Stimulated activated CD8-positive, alpha-beta memory T cell treated with anti-CD3 and anti-CD28 coated beads, Interleukin-2, amount 100 ng/mL, for 1 hour (primary cell): Measurements from ENCODE around the gene RAB1A.
A peak's percentile ranks its signal among the peaks of the same experiment; 100 is the strongest.
"Not testable (repeated sequence)": the region's sequence is repeated elsewhere in the genome, so short reads cannot be mapped to it uniquely, and the experiment has no call there.

ENCODE experiments used
- DNase-seq, 2 donors: peaks; one replicate each; pipeline ENCODE4 v3.0.0-alpha.2; 2020; ENCODE audit warnings: low read depth in 2 of 2

Gene RAB1A

DNA sequence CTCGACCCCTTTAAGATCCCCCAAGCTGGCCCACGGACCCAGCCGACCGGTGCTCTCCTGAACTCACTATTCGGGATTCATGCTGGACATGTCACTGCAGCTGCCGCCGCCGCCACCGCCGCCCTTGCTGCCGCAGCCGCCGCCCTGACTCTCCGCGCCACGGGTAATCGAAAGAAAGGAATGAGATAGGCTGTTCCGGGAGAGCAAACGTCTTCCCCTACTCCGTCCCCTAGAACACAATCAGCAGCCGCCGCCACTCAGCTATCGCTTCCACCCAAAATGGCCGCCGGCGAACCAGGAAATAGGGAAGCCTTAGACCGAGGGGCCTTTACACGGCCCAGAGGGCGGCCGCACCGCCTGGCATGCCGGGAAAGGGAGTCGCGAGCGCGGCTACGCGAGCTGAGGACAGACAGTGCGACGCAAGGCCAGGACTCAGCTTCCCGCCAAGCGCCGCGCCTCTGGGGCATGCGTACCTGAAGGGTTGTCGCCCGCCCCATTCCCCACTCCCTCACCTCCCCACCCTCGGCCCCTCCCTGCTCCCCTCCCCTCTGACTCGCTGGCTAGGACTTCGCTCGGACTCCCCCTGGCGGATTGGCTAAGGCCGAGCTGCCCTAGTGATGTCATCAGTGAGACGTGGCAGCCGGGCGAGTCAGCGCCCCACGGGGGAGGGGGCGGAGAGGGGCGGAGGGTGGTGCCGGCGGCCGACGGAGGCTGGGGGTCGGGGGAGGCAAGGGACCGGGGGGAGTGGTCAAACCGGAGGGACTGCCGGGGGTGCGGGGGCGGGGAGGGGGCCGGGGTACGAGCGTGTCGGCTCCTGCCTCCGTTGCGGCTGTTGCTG, at the start of gene RAB1A:
Gene RAB1A (minus strand): TSS at position 281 of the 838 bp plus-strand sequence. CDS start 191 bp downstream, at position 90.
- DNase-seq, result peak; percentile 97 to 99

- DNase-seq, result no peak
Measured at GRCh38 chr2:65177751-65178442, 48.0 kb upstream of the RAB1A start.

DNA sequence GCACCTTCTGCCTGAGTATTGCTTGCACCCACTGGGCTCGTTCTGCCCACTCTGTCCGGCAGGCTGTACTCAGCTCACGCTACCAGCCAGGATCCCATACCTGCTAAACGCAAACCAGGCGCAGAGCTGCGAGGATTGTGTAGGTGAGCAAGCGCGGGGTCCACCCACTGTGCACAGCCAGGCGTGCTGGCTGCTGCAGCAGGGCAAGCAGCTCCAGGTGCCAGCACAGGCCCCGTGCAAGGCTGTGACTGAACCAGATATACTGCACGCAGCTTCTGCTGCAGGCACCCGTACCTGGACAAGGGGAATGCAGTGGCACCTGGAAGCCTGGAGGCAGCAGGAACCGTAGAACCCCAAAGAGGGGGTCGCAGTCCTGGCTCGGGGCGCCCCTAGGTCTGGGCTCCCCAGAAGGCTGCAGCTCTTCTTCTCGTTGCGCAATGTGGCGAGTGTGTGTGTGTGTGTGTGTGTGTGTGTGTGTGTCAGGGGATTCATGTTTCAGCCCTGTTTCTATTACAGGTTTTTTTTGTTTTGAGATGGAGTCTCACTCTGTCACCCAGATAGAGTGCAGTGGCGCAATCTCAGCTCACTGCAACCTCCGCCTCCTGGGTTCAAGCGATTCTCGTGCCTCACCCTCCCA, 46.1 kb upstream of the RAB1A start:
- no peak for DNase-seq

- DNase-seq, result not testable (repeated sequence)
Measured at GRCh38 chr2:65174031-65174430, 44.1 kb upstream of the RAB1A start.

- no peak for DNase-seq
Measured at GRCh38 chr2:65172994-65173790, 43.3 kb upstream of the RAB1A start.

GRCh38 chr2:65170611-65171477, 40.9 kb upstream of the RAB1A start:
- DNase-seq, result not testable (repeated sequence)

GRCh38 chr2:65169760-65170136, 39.8 kb upstream of the RAB1A start:
- no peak for DNase-seq

DNA sequence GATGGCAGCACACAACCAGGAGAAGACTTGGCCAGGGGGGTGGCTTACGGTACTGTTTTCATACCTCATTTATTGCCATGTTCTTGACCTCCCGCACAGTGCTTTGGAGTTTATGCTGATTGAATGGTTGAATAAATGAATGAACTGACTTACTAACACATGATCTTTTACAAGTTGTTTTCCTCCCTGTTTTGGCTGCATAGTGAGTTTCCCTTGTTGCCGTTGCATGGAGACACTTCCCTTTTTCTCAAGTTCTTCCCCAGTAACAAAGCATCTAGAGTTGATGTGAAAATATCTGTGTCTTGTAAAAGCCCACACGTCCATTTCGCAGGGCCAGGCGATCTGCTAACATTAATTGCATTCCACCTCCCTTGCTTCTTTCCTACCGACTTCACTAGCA, 35.7 kb upstream of the RAB1A start:
- no peak for DNase-seq

DNA sequence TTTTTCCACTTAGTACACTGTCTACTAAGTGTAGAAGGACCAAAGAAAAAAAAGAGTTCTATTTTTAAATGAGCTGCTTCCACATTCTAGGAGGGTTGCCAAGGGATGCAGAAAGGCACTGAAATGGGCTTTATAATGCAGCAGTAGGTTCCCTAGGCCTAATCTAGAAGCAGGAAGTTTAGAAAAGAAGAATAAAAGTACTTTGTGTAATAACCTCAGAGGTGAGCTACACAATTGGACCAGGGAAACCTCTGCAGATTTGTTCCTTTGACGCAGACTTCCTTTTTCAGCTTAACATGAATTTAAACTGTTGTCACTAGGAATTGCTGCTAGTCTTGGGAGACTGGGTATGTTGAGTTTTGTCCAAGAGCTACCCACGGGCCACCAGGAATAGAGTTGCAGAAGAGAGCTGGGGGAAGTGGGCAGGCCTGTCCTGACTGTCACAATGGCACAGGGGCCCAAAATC, 34.6 kb upstream of the RAB1A start:
- DNase-seq, result no peak

GRCh38 chr2:65161551-65162100, 31.7 kb upstream of the RAB1A start:
- DNase-seq, result no peak

DNA sequence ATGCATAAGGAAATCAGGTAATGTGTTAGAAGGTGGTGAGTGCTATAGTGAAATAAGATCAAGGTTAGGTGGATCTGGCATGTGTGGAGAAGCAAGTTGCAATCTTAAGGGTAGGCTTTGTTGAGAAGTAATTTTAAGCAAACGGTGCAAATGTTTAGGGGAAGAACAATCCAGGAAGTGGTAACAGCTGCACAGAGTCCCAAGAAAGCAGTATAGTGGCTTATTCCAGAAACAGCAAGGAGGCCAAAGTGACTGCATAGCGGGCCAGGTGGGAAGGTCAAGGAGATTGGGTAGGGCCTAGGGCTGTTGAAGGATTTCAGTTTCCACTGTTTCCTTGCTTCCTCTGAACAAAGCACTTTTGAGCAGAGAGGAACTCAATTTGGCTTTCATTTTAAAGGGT, 30.0 kb upstream of the RAB1A start:
- DNase-seq, result no peak

GRCh38 chr2:65159261-65159660, 29.4 kb upstream of the RAB1A start:
- DNase-seq, result no peak

- DNase-seq, result no peak
Measured at GRCh38 chr2:65158557-65158956, 28.7 kb upstream of the RAB1A start.

DNA sequence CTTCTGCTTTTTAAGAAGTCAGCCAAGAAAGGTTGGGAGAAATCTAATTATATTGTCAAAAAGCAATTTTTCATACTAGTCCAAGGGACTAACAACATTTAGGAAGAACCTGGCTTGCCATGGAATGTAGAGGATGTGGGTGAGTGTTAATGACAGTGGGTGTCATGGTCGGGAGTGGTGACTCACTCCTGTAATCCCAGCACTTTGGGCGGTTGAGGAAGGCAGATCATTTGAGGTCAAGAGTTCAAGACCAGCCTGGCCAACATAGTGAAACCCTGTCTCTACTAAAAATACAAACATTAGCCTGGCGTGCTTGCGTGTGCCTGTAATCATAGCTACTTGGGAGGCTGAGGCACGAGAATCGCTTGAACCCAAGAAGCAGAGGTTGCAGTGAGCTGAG, 27.9 kb upstream of the RAB1A start:
- not testable (repeated sequence) for DNase-seq

- no peak for DNase-seq
Measured at GRCh38 chr2:65156041-65156440, 26.1 kb upstream of the RAB1A start.

DNA sequence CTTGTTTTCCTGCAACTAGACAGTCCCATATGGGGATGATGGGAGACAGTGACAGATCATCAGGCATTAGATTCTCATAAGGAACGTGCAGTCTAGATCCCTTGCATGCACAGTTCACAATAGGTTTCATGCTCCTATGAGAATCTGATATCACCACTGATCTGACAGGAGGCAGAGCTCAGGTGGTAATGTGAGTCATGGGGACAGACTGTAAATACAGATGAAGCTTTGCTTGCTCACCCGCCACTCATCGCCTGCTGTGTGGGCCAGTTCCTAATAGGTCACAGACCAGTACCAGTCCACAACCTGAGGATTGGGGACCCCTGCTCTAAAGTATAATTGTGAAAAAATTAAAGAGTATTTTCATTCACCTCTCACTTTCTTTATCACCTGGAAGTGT, 23.6 kb upstream of the RAB1A start:
- DNase-seq, result no peak

DNA sequence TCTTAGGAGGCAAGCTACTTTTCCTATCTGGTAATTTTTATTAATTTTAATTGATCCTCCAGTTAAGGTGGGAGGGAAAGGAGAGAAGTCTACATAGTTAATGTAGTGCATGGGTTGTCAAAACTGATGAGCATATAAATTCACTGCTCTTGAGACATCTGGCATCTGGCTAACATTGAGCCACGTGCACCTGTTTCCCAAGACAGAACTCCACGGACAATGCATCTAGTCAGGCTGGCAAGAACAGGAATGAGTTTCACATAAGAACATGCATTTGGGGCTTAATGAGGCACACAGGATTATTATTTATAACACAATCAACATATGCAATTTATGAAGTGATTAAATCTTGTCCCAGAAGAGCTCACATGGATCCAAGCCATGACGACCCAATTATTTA, 16.2 kb upstream of the RAB1A start:
- DNase-seq, result no peak

DNA sequence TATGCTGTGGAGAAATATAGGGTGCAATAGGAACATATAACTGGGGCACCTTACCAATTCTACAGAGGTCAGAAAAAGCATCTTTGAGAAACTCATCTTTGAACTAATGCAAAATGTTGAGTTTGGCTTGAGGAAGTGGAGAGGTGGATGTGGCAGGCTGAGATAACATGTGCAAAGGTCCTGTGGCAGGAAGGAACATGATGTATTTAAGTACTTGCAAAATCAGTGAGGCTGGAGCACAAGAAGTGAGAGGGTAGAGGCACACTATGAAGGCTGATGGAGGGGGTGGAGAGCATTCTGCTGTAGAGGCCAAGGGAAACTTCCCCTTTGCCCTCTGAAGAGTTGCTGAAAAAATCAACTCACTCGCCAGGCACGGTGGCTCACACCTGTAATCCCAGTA, 14.7 kb upstream of the RAB1A start:
- no peak for DNase-seq

DNA sequence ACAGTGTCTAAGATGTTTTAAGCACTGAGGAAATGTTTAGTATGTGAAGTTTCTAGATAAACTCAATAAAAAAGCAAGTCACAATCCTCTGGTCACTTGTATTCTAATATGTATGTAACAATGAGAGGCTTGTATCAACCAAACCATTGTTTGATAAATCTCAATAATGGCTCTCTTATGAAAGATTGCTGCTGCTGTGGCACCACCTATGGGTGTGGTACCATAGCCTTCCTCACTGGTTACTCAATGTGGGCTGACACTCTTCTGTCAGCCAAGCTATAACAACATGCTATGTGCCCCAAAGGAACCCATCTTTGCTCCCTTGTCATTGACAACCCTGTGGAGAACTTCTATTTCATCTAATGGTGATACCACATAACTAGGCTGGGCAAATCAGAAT, 12.6 kb upstream of the RAB1A start:
- no peak for DNase-seq

- no peak for DNase-seq
Measured at GRCh38 chr2:65137197-65137775, 7.4 kb upstream of the RAB1A start.
